Superior temporal gyrus (tissue), 1 donor: ENCODE results near the gene RCL1.

ENCODE experiments used
- DNase-seq: peaks from one replicate; pipeline ENCODE4 v3.0.0-alpha.2; 2016; ENCODE audit errors: extremely low spot score

Gene RCL1

GRCh38 chr9:4810565-4810964 is 17.8 kb downstream of the RCL1 start:
- DNase-seq, result no peak

GRCh38 chr9:4811824-4812223 is 19.1 kb downstream of the RCL1 start:
- no peak for DNase-seq

- no peak for DNase-seq
Measured at GRCh38 chr9:4812858-4813257, 20.1 kb downstream of the RCL1 start.

- no peak for DNase-seq
Measured at GRCh38 chr9:4814913-4815312, 22.2 kb downstream of the RCL1 start.

GRCh38 chr9:4815381-4815956 is 22.7 kb downstream of the RCL1 start:
- no peak for DNase-seq

- DNase-seq, result no peak
Measured at GRCh38 chr9:4820168-4820567, 27.4 kb downstream of the RCL1 start.

GRCh38 chr9:4821133-4821532 is 28.4 kb downstream of the RCL1 start:
- DNase-seq, result no peak

GRCh38 chr9:4822057-4822456 is 29.3 kb downstream of the RCL1 start:
- DNase-seq, result no peak

GRCh38 chr9:4826417-4827166 is 33.8 kb downstream of the RCL1 start:
- no peak for DNase-seq

GRCh38 chr9:4827224-4827623 is 34.5 kb downstream of the RCL1 start:
- DNase-seq, result no peak

GRCh38 chr9:4828761-4829160 is 36.0 kb downstream of the RCL1 start:
- no peak for DNase-seq

GRCh38 chr9:4829969-4830368 is 37.2 kb downstream of the RCL1 start:
- no peak for DNase-seq

GRCh38 chr9:4830699-4831098 is 38.0 kb downstream of the RCL1 start:
- DNase-seq, result no peak

GRCh38 chr9:4831119-4831518 is 38.4 kb downstream of the RCL1 start:
- no peak for DNase-seq

- no peak for DNase-seq
Measured at GRCh38 chr9:4831944-4832343, 39.2 kb downstream of the RCL1 start.

GRCh38 chr9:4832786-4833579 is 40.2 kb downstream of the RCL1 start:
- peak; percentile 24 for DNase-seq

- no peak for DNase-seq
Measured at GRCh38 chr9:4833781-4834560, 41.2 kb downstream of the RCL1 start.

GRCh38 chr9:4836676-4837075 is 43.9 kb downstream of the RCL1 start:
- DNase-seq, result no peak

GRCh38 chr9:4837261-4838188 is 44.8 kb downstream of the RCL1 start:
- DNase-seq, result peak; percentile 22

GRCh38 chr9:4838189-4838546 is 45.4 kb downstream of the RCL1 start:
- peak; percentile 59 for DNase-seq

GRCh38 chr9:4839470-4839912 is 46.7 kb downstream of the RCL1 start:
- no peak for DNase-seq
